Mesothelial cell of epicardium (in vitro differentiated cells): ENCODE results near the gene RSRC1. TPM values are rescaled to one million over a fixed set of nuclear protein-coding genes. Genes with fewer than 3 reads are reported as not detected.

ENCODE experiments used
- DNase-seq, 2 experiments: peaks; one replicate each; pipeline ENCODE4 v3.0.0; 2021; ENCODE audit warnings: low spot score in 2 of 2; ENCODE audit not compliant: unreplicated experiment in 2 of 2
- H3K27ac Mint-ChIP-seq: 2 replicates; pipeline ENCODE4 v1.8.0; 2021; ENCODE audit warnings: mixed read lengths
- H3K27me3 Mint-ChIP-seq: 2 replicates; pipeline ENCODE4 v1.8.0; 2021; ENCODE audit warnings: low read depth, mixed read lengths
- H3K36me3 Mint-ChIP-seq: 2 replicates; pipeline ENCODE4 v1.8.0; 2021; ENCODE audit warnings: mixed read lengths
- H3K4me1 Mint-ChIP-seq: 2 replicates; pipeline ENCODE4 v1.8.0; 2021; ENCODE audit warnings: mixed read lengths
- H3K4me3 Mint-ChIP-seq: 2 replicates; pipeline ENCODE4 v1.8.0; 2021; ENCODE audit warnings: mild to moderate bottlenecking, moderate library complexity, mixed read lengths
- H3K9me3 Mint-ChIP-seq: 2 replicates; pipeline ENCODE4 v1.8.0; 2021; ENCODE audit warnings: mixed read lengths
- total RNA-seq: library from RNA; stranded (reverse); gene quantifications from 3 replicates; pipeline ENCODE4 v1.2.1, GENCODE V29; 2021
- TF ChIP-seq, protein P1 (sequence below): fragments of 200-600 bp; sonication (generic); IDR thresholded peaks from one replicate; pipeline ENCODE4 v1.5.0; 2021; ENCODE audit warnings: antibody characterized with exemption; ENCODE audit not compliant: unreplicated experiment

RSRC1 gene
- total RNA-seq, 1 donor from 2014 or later: 34.9 TPM

DNA sequence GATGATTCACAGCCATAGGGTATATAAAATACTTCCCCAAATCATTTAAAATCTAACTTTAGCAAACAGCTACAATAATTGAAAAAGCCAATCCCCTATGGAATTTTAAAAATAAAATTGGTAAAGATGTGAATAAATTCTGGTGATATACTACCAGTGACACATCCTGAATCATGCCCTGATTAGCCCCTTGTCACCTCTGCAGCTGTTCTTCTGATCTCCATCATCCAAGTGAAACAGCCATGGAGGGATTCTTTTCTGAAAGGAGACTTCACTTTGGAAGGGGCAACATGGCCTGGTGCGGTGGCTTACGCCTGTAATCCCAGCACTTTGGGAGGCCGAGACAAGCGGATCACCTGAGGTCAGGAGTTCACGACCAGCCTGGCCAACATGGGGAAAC, 345.5 kb downstream of the RSRC1 start:
- peaks cover 5% of the 10 kb centered on the region for H3K9me3 Mint-ChIP-seq
- no peak for DNase-seq
- TF ChIP-seq, protein P1, sequence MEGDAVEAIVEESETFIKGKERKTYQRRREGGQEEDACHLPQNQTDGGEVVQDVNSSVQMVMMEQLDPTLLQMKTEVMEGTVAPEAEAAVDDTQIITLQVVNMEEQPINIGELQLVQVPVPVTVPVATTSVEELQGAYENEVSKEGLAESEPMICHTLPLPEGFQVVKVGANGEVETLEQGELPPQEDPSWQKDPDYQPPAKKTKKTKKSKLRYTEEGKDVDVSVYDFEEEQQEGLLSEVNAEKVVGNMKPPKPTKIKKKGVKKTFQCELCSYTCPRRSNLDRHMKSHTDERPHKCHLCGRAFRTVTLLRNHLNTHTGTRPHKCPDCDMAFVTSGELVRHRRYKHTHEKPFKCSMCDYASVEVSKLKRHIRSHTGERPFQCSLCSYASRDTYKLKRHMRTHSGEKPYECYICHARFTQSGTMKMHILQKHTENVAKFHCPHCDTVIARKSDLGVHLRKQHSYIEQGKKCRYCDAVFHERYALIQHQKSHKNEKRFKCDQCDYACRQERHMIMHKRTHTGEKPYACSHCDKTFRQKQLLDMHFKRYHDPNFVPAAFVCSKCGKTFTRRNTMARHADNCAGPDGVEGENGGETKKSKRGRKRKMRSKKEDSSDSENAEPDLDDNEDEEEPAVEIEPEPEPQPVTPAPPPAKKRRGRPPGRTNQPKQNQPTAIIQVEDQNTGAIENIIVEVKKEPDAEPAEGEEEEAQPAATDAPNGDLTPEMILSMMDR: no peak
- peaks cover 11% of the 10 kb centered on the region for H3K4me1 Mint-ChIP-seq
- no peak overlapping the region for H3K27ac Mint-ChIP-seq
- no peak overlapping the region for H3K4me3 Mint-ChIP-seq
- no peaks in the 10 kb centered on the region for H3K36me3 Mint-ChIP-seq
- H3K27me3 Mint-ChIP-seq: no peaks in the 10 kb centered on the region

DNA sequence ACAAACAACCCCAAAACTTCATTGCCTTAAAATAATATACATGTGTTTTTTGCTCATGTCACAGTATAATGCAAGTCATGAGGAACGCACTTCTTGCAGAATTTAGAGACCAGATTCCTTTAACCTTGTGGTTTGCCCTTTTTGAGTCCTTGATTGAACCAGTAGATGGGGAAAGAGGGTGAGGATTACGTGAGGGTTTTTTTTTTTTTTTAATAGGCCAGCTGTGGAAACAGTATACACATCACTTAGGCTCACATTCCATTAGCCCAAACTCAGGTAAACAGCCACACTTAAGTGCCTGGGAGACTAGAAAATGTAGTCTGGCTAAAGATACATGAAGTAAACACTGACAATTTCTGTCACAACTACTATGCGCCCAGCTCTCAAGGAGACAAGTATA, 346.2 kb downstream of the RSRC1 start:
- TF ChIP-seq, protein P1: no peak
- no peak overlapping the region for H3K27ac Mint-ChIP-seq
- H3K4me1 Mint-ChIP-seq: peaks cover 11% of the 10 kb centered on the region
- H3K27me3 Mint-ChIP-seq: no peaks in the 10 kb centered on the region
- peaks cover 5% of the 10 kb centered on the region for H3K9me3 Mint-ChIP-seq
- H3K4me3 Mint-ChIP-seq: no peak overlapping the region
- H3K36me3 Mint-ChIP-seq: no peaks in the 10 kb centered on the region
- no peak for DNase-seq

DNA sequence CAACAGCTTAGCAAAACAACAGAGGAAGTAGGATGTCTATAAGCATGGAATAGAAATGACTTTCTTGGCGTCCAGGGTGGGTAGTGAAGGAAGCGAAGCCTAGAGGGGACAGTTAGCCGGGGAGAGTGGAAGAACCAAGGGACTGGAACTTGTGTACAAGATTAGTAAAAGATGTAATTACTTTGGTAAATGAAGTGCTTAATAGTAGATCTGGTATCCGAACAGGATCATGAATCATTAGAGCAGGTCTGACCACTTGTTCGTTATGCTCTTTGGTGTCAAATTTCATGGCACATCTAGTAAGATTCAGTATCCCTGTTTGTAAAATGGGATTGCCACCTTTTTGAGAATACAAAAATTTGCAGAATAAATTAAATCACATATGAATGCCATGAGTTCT, 348.6 kb downstream of the RSRC1 start:
- H3K9me3 Mint-ChIP-seq: peaks cover 5% of the 10 kb centered on the region
- no peaks in the 10 kb centered on the region for H3K36me3 Mint-ChIP-seq
- H3K27ac Mint-ChIP-seq: no peak overlapping the region

DNA sequence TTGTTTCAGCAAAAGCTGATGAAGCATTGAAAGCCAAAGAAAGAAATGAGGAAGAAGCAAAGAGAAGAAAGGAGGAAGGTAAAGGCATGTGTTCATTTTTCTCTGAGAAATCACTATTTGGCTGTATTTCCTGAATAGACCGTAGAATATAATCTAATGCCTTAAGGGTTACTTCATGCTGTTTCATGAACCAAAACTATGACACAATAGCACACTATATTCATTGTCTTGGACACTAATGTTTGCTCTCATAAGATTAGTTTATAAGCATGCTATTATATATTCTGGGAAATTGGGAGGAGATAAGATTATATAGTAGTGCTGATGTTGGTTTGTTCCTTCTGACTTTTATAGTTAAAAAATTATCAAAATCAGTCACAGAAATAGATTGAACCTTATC, 351.0 kb downstream of the RSRC1 start:
- TF ChIP-seq, protein P1: no peak
- no peak overlapping the region for H3K4me3 Mint-ChIP-seq
- no peak for DNase-seq
- H3K4me1 Mint-ChIP-seq: peaks cover 11% of the 10 kb centered on the region
- H3K36me3 Mint-ChIP-seq: no peaks in the 10 kb centered on the region
- H3K9me3 Mint-ChIP-seq: no peaks in the 10 kb centered on the region
- no peaks in the 10 kb centered on the region for H3K27me3 Mint-ChIP-seq
- H3K27ac Mint-ChIP-seq: no peak overlapping the region

More for the DNA sequence above, 348.6 kb downstream of the RSRC1 start:
- Mint-ChIP-seq H3K27me3 (no peaks in the 10 kb centered on the region), H3K4me1 (peaks cover 11% of the 10 kb centered on the region), H3K4me3 (no peak overlapping the region)
- no peak for DNase-seq
- TF ChIP-seq, protein P1: no peak

DNA sequence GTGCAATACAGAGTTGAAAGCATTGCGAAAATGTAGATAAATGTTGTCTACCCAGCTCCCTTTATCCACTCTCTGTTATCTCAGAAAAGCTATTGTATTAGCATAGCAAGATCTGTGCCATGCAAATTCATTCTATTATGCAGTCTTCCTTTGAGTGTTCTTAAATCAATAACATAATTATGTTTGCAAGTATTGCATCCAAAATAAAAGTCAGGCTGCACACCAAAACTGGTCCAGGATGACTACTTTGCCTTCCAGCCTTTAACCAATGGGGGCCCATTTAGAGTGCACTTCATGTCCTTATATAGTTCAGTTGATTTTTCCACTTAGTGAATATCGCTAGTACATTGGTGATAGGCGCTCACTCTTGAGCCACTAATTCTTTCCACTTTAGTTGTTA, 353.7 kb downstream of the RSRC1 start:
- Mint-ChIP-seq H3K4me3 (no peak overlapping the region), H3K36me3 (no peaks in the 10 kb centered on the region), H3K9me3 (no peaks in the 10 kb centered on the region), H3K27ac (no peak overlapping the region), H3K27me3 (no peaks in the 10 kb centered on the region), H3K4me1 (peaks cover 1% of the 10 kb centered on the region)
- TF ChIP-seq, protein P1: no peak
- DNase-seq: no peak

DNA sequence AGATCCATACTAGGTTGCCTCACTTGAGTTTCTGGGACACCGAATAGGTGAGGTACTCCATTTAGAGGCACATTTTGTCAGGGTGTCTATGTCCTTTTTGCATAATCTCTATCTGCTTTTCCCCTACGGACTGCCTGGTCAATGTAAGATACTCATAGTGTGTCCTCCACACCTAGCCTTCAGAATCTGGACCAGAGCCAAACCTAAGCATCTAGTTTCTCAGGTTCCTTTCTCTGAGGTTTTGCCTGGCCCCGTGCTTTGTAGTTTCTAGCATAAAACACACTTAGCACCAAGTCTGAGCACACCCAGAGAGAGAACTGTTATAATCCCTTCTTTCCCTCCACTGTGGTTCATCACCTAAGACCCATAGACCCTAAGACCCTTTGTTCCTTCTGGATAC, 355.2 kb downstream of the RSRC1 start:
- H3K27ac Mint-ChIP-seq: peak overlapping the region; percentile 43
- DNase-seq: no peak
- no peak overlapping the region for H3K4me3 Mint-ChIP-seq
- no peaks in the 10 kb centered on the region for H3K36me3 Mint-ChIP-seq
- TF ChIP-seq, protein P1: no peak
- H3K27me3 Mint-ChIP-seq: no peaks in the 10 kb centered on the region
- H3K4me1 Mint-ChIP-seq: no peaks in the 10 kb centered on the region
- no peaks in the 10 kb centered on the region for H3K9me3 Mint-ChIP-seq
